K562 (cell line): ENCODE results near the gene NODAL. TPM values are rescaled to one million over a fixed set of nuclear protein-coding genes. Genes with fewer than 3 reads are reported as not detected.

ENCODE experiments used
- ATAC-seq: fragments of 200-7000 bp; cut with Tn5 transposase; 3 replicates; pipeline ENCODE4 v1.9.1; 2020; ENCODE audit warnings: moderate library complexity
- BruUV-seq: library from RNA; stranded (reverse); fragments of 400-500 nt; replicated peaks from 2 replicates; lab custom pipeline; 2021; lab: Mats Ljungman, UMichigan
- CTCF ChIA-PET: fragments of 300-600 bp; formaldehyde crosslinking; extraction: SDS; loops from one replicate; lab custom pipeline; 2021; ENCODE audit warnings: low intra/inter-chr PET ratio; lab: Yijun Ruan, JAX
- POLR2A ChIA-PET: fragments of 300-600, 350-650 bp; sonication (Branson Sonifier 250); formaldehyde crosslinking; extraction: SDS; loops from one replicate; lab custom pipeline; 2021; ENCODE audit warnings: antibody characterized with exemption, inconsistent platforms; lab: Yijun Ruan, JAX
- DNase-seq, 4 experiments: peaks; one replicate each; pipeline versions ENCODE4 v3.0.0 to v3.0.0-alpha.2; 2011 to 2018; ENCODE audit warnings: low spot score in 3 of 4, mixed read lengths in 3 of 4; ENCODE audit errors: extremely low read depth in 1 of 4
- FAIRE-seq: peaks from 2 replicates; lab custom pipeline; 2011; peaks lifted over from hg19 to GRCh38; lab: Jason Lieb, UNC
- H2AFZ ChIP-seq: 2 replicates; pipeline ENCODE4 v1.6.0; 2011; ENCODE audit warnings: low read depth, low read length, control low read depth, inconsistent platforms
- H3K27ac ChIP-seq: fragments of 200-600 bp; 3 replicates; pipeline ENCODE4 v1.8.0; 2011; ENCODE audit warnings: low read depth, mild to moderate bottlenecking, control low read depth, inconsistent platforms, low read length, moderate library complexity, mixed read lengths; ENCODE audit errors: extremely low read depth
- H3K27me3 ChIP-seq, 2 experiments: fragments of 300-600 bp in 1 of 2; 2 replicates in 1 of 2; 3 replicates in 1 of 2; pipeline versions ENCODE4 v1.6.0 to v1.8.0; 2011; ENCODE audit warnings: inconsistent platforms in 2 of 2, low read length in 2 of 2, mild to moderate bottlenecking in 1 of 2, mixed read lengths in 1 of 2, moderate library complexity in 1 of 2; ENCODE audit not compliant: control insufficient read depth in 2 of 2, insufficient read depth in 2 of 2
- H3K36me3 ChIP-seq: fragments of 300-600 bp; 3 replicates; pipeline ENCODE4 v1.8.0; 2011; ENCODE audit warnings: mild to moderate bottlenecking, low read length, inconsistent platforms; ENCODE audit not compliant: control insufficient read depth, insufficient read depth
- H3K4me1 ChIP-seq, 2 experiments: fragments of 200-600 bp in 1 of 2; replicated peaks in 1 of 2; 2 replicates in 1 of 2; 3 replicates in 1 of 2; pipeline versions ENCODE4 v1.5.1 to v1.8.0; 2011; ENCODE audit warnings: inconsistent platforms in 2 of 2, low read length in 2 of 2, mild to moderate bottlenecking in 1 of 2, mixed read lengths in 1 of 2, moderate library complexity in 1 of 2; ENCODE audit not compliant: control insufficient read depth in 2 of 2, insufficient read depth in 2 of 2
- H3K4me2 ChIP-seq: 2 replicates; pipeline ENCODE4 v1.6.1; 2011; ENCODE audit warnings: low read length, control low read depth, inconsistent platforms, mixed read lengths; ENCODE audit not compliant: insufficient read depth
- H3K4me3 ChIP-seq: fragments of 200-600 bp; sonication (generic), shearing (Covaris generic); 2 replicates; pipeline ENCODE4 v1.5.1; 2016; ENCODE audit warnings: control low read depth, inconsistent platforms
- H3K79me2 ChIP-seq: fragments of 200-600 bp; 3 replicates; pipeline ENCODE4 v1.8.0; 2011; ENCODE audit warnings: low read length, inconsistent platforms; ENCODE audit not compliant: control insufficient read depth, insufficient read depth
- H3K9ac ChIP-seq, 2 experiments: 2 replicates each; pipeline versions ENCODE4 v1.6.0 to v1.6.1; 2011; ENCODE audit warnings: low read depth in 2 of 2, low read length in 2 of 2, control low read depth in 1 of 2, inconsistent platforms in 1 of 2, mild to moderate bottlenecking in 1 of 2, mixed read lengths in 1 of 2; ENCODE audit not compliant: insufficient read depth in 1 of 2
- H3K9me1 ChIP-seq: one replicate; pipeline ENCODE4 v1.6.0; 2011; ENCODE audit warnings: inconsistent platforms, mild to moderate bottlenecking, low read length, moderate library complexity; ENCODE audit not compliant: control insufficient read depth, insufficient read depth
- H3K9me3 ChIP-seq: replicated peaks from 2 replicates; pipeline ENCODE4 v1.5.1; 2011; ENCODE audit warnings: low read depth, low read length, inconsistent platforms; ENCODE audit not compliant: control insufficient read depth, insufficient read depth
- H4K20me1 ChIP-seq: replicated peaks from 2 replicates; pipeline ENCODE4 v1.6.1; 2011; ENCODE audit warnings: low read length, inconsistent platforms, mixed read lengths; ENCODE audit not compliant: control insufficient read depth, insufficient read depth
- ARID2 ChIP-seq: fragments of 450-650 bp; IDR thresholded peaks from 2 replicates; pipeline ENCODE4 v1.6.1; 2017; ENCODE audit warnings: antibody characterized with exemption, mild to moderate bottlenecking
- CBFA2T2 ChIP-seq: fragments of 450-650 bp; conservative IDR thresholded peaks from 2 replicates; pipeline ENCODE4 v1.6.1; 2017; ENCODE audit warnings: mild to moderate bottlenecking
- CHD4 ChIP-seq: fragments of 200-600 bp; sonication (generic); IDR thresholded peaks from 3 replicates; pipeline ENCODE4 v1.6.1; 2012; ENCODE audit warnings: low read depth, mild to moderate bottlenecking, mixed read lengths, low read length, inconsistent platforms; ENCODE audit not compliant: insufficient read depth, insufficient replicate concordance, poor library complexity, severe bottlenecking
- JUN ChIP-seq, 2 experiments: sonication (generic) in 1 of 2; formaldehyde crosslinking in 1 of 2; IDR thresholded peaks; 2 replicates each; pipeline versions ENCODE4 v1.6.1 to v1.8.0; 2012 to 2022; ENCODE audit warnings: borderline replicate concordance in 2 of 2, mild to moderate bottlenecking in 2 of 2, improper control_type of control experiment in 1 of 2, low read depth in 1 of 2, low read length in 1 of 2, missing genetic modification reagents in 1 of 2
- NCOA1 ChIP-seq: fragments of 450-650 bp; IDR thresholded peaks from 2 replicates; pipeline ENCODE4 v1.6.1; 2016; ENCODE audit warnings: low read depth
- SLC30A9 ChIP-seq: fragments of 250-450 bp; sonication (Bioruptor Pico); IDR thresholded peaks from 2 replicates; pipeline ENCODE4 v1.8.0; 2022; ENCODE audit warnings: mild to moderate bottlenecking, moderate library complexity
- SMARCE1 ChIP-seq: fragments of 450-650 bp; IDR thresholded peaks from 2 replicates; pipeline ENCODE4 v1.7.1; 2016; ENCODE audit warnings: mild to moderate bottlenecking
- SP2 ChIP-seq: IDR thresholded peaks from 2 replicates; pipeline ENCODE4 v1.6.1; 2011; ENCODE audit warnings: mild to moderate bottlenecking, low read depth, low read length, moderate library complexity; ENCODE audit not compliant: poor library complexity, severe bottlenecking; ENCODE audit errors: extremely low read depth
- SPI1 ChIP-seq: IDR thresholded peaks from 2 replicates; pipeline ENCODE4 v1.6.1; 2011; ENCODE audit warnings: low read depth, low read length, control low read depth, borderline replicate concordance
- ZKSCAN1 ChIP-seq: fragments of 150-350 bp; IDR thresholded peaks from 2 replicates; pipeline ENCODE4 v1.6.1; 2016; ENCODE audit warnings: low read depth, low read length
- WGBS: fragments of 100-300 bp; shearing (Covaris generic); methylation state at CpG from one replicate; pipeline ENCODE4 v1.1.6; 2016; ENCODE audit warnings: low coverage, mixed read lengths; ENCODE audit not compliant: insufficient coverage; ENCODE audit errors: missing lambda C conversion rate; 5-methylcytosine and 5-hydroxymethylcytosine counted together
- in situ Hi-C: fragments of 300-500 bp; cut with MboI; formaldehyde crosslinking; loops from 4 replicates; pipeline ENCODE4 v1.15.0; 2018; ENCODE audit warnings: inconsistent platforms, mixed read lengths
- intact Hi-C: fragments of 100-400 bp; cut with micrococcal nuclease; formaldehyde crosslinking; loops from 2 replicates; pipeline ENCODE4 v1.14.2; 2022
- polyA plus RNA-seq, 8 experiments: library from polyadenylated mRNA; depleted of rRNA in 4 of 8; stranded (reverse) in 5 of 8; unstranded in 3 of 8; fragments of >200 nt; fragmentation: Nextera tagmentation in 2 of 8; fragmentation: Illumina TruSeq in 1 of 8; extraction: Ambion mirVana in 2 of 8; extraction: Trizol in 1 of 8; gene quantifications; 2 replicates each; pipeline versions ENCODE4 v1.2.1 to v1.2.3, GENCODE V29; 2011 to 2014; ENCODE audit warnings: inconsistent platforms in 1 of 8, missing spikeins in 1 of 8
- total RNA-seq, 7 experiments: library from RNA; depleted of rRNA in 6 of 7; stranded (reverse); fragments of >200 nt in 6 of 7; fragmentation: Illumina TruSeq in 2 of 7; extraction: Trizol in 2 of 7; gene quantifications; 2 replicates each; pipeline versions ENCODE4 v1.2.1 to v1.2.3, GENCODE V29; 2011 to 2021; ENCODE audit warnings: low replicate concordance in 1 of 7
- TF ChIP-seq, protein P1 (sequence below): sonication (generic); formaldehyde crosslinking; IDR thresholded peaks from 2 replicates; pipeline ENCODE4 v1.8.0; 2022; ENCODE audit warnings: missing genetic modification reagents, mild to moderate bottlenecking, borderline replicate concordance

NODAL gene
- total and polyA plus RNA-seq, 9 of the 15 experiments (the other 6 are each of a cell fraction or from before 2014, with no cell fraction given), result not detected

DNA sequence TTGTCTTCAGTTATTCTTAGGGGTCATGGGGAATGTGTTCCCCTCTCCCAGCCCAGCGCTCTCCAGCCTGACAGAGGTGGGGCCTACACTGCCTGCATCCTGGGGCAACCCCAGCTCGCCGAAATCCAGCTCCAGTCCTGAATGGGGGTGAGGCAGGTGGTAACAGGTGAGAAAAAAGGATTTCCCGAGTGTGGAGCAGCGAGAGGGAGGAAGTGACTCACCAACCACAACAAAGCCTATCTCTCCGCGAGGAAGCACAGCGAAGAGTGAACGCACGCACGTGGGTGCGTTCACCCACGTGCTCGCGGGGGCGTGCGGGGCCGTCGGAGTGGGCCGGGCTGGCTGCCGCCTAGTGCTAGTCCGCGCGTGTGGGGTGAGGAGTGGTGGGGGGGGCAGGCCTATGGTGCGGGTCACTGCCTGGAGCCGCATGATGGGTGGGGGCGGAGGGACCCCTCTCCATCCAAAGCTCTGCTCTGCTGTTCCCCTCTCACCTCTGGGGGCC is 36.2 kb upstream of the NODAL start (continued):
- TF ChIP-seq CHD4 (no peak), CBFA2T2 (peak; percentile 42; the same call in 1 of the 2 replicates), NCOA1 (no peak), SPI1 (peak; percentile 80), SP2 (no peak), SMARCE1 (peak; percentile 77; the same call in 1 of the 2 replicates), JUN (IDR thresholded peaks at IDR 0.05; ENCODE audit: borderline replicate concordance, low read depth, low read length) (no peak), JUN (CRISPR knock-in tag; IDR thresholded peaks at IDR 0.05; ENCODE audit: borderline replicate concordance) (peak; percentile 75; the same call in 1 of the 2 replicates), SLC30A9 (CRISPR knock-in tag) (no peak), ARID2 (no peak)

DNA sequence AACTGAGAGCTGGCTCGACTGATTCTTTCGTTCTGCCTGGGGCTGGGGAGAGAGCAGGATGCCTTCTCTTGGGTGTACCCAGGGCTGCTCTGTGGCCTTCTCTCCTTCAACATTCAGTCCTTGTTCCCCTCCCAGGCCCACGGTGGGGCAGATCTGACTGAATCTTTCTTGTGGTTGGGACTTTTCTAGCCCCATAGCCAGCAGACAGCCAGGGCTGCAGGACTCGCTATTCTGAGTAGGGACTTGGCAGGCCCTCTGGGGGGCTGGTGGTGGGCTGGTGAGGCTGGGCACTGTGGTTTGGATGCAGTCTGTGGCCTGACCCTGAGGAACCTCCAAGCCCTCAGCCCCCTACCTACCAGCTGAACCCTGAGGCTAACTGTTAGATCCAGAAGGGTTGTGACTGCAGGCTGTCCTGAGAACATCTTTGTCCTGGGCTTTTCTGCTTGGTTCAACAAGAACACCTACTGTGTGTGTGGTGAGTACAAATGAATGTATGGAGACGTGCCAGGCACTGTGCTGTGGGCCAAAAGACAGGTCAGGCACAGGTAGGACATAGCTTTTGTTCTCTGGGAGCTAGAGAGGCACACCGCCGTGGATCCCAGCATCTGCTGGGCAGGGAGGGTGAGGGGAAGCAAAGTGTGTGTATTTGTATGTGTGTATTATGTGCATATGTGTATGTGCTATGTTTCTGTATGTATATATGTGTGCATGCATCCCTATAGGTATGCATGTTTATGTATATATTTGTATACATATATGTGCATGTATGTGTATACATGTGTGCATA is 35.0 kb upstream of the NODAL start:
- ChIA-PET POLR2A (interaction anchor here (0.6 to 1.6 kb wide), 3 partner anchors 10 to 47 kb away, joined by 3 to 5 read pairs (median 5); no protein-coding TSS in a partner anchor), CTCF (no interaction called here)
- no peak overlapping the region for H3K9ac ChIP-seq
- FAIRE-seq (peak; percentile 44), ATAC-seq (no peak), DNase-seq (no peak)
- no peaks in the 10 kb centered on the region for H3K36me3 ChIP-seq
- H3K27me3 ChIP-seq, result peaks cover 57 to 95% of the 10 kb centered on the region in 2 experiments
- no peaks in the 10 kb centered on the region for H3K9me1 ChIP-seq
- intact Hi-C loops (loop anchor here (5.0 kb wide), 1 partner anchor 51 kb away; no protein-coding TSS in a partner anchor), in situ Hi-C loops (no loop called here)
- no peak overlapping the region for H3K4me3 ChIP-seq
- 3% methylated on average over 7 of the region's 7 CpGs for WGBS
- no peak overlapping the region for H2AFZ ChIP-seq
- BruUV-seq, result no TSS peak
- peaks cover 0 to 18% of the 10 kb centered on the region in 2 experiments; a peak in 4 of 5 replicates for H3K4me1 ChIP-seq
- peaks cover 31% of the 10 kb centered on the region for H4K20me1 ChIP-seq
- H3K9me3 ChIP-seq, result no peaks in the 10 kb centered on the region
- H3K4me2 ChIP-seq, result no peak overlapping the region
- no peaks in the 10 kb centered on the region for H3K79me2 ChIP-seq
- TF ChIP-seq, protein P1, sequence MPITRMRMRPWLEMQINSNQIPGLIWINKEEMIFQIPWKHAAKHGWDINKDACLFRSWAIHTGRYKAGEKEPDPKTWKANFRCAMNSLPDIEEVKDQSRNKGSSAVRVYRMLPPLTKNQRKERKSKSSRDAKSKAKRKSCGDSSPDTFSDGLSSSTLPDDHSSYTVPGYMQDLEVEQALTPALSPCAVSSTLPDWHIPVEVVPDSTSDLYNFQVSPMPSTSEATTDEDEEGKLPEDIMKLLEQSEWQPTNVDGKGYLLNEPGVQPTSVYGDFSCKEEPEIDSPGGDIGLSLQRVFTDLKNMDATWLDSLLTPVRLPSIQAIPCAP (CRISPR knock-in tag), result no peak
- 0 out of 2 replicates have a peak, but pooled peaks have one; percentile 24 for TF ChIP-seq ZKSCAN1
- H3K27ac ChIP-seq, result no peak overlapping the region
